DND-41 (cell line): ENCODE measurements around the gene COX6A1.

Source experiments
- ATAC-seq: fragments of 200-7000 bp; cut with Tn5 transposase; 3 replicates; pipeline ENCODE4 v1.9.1; 2021; ENCODE audit warnings: low read depth; ENCODE audit not compliant: insufficient read depth
- DNase-seq: peaks from one replicate; pipeline ENCODE4 v3.0.0-alpha.2; 2020
- H2AFZ ChIP-seq: 2 replicates; pipeline ENCODE4 v1.6.0; 2012; ENCODE audit warnings: low read depth, low read length
- H3K27ac ChIP-seq: 2 replicates; pipeline ENCODE4 v1.5.1; 2012; ENCODE audit warnings: low read length, inconsistent platforms
- H3K27me3 ChIP-seq: fragments of 200-600 bp; sonication (generic); 2 replicates; pipeline ENCODE4 v1.6.0; 2012; ENCODE audit warnings: low read length, mild to moderate bottlenecking, inconsistent platforms; ENCODE audit not compliant: insufficient read depth, poor library complexity
- H3K36me3 ChIP-seq: 2 replicates; pipeline ENCODE4 v1.5.1; 2012; ENCODE audit warnings: low read length, inconsistent platforms; ENCODE audit not compliant: insufficient read depth
- H3K4me1 ChIP-seq: 2 replicates; pipeline ENCODE4 v1.5.1; 2012; ENCODE audit warnings: mild to moderate bottlenecking, low read length; ENCODE audit not compliant: insufficient read depth
- H3K4me2 ChIP-seq: 2 replicates; pipeline ENCODE4 v1.6.0; 2012; ENCODE audit warnings: mild to moderate bottlenecking, moderate library complexity, low read length, inconsistent platforms; ENCODE audit not compliant: insufficient read depth
- H3K4me3 ChIP-seq, 2 experiments: fragments of 200-600 bp in 1 of 2; shearing (Covaris generic) in 1 of 2; 2 replicates each; pipeline ENCODE4 v1.5.1; 2012 to 2016; ENCODE audit warnings: inconsistent platforms in 2 of 2, low read length in 2 of 2, mild to moderate bottlenecking in 2 of 2, low read depth in 1 of 2, moderate library complexity in 1 of 2
- H3K79me2 ChIP-seq: 2 replicates; pipeline ENCODE4 v1.6.0; 2012; ENCODE audit warnings: low read length, inconsistent platforms; ENCODE audit not compliant: insufficient read depth
- H3K9ac ChIP-seq: 2 replicates; pipeline ENCODE4 v1.6.0; 2012; ENCODE audit warnings: low read depth, mild to moderate bottlenecking, inconsistent platforms, low read length, moderate library complexity
- H3K9me3 ChIP-seq: 2 replicates; pipeline ENCODE4 v1.5.1; 2012; ENCODE audit warnings: low read length, moderate library complexity, mild to moderate bottlenecking, inconsistent platforms; ENCODE audit not compliant: insufficient read depth, severe bottlenecking
- H4K20me1 ChIP-seq: 2 replicates; pipeline ENCODE4 v1.6.0; 2012; ENCODE audit warnings: low read length; ENCODE audit not compliant: insufficient read depth
- CTCF ChIP-seq: IDR thresholded peaks from 2 replicates; pipeline ENCODE4 v1.5.1; 2012; ENCODE audit warnings: borderline replicate concordance, low read length, moderate library complexity, mild to moderate bottlenecking; ENCODE audit not compliant: poor library complexity, severe bottlenecking; ENCODE audit errors: extremely low read depth
- EZH2 ChIP-seq: IDR thresholded peaks from 3 replicates; pipeline ENCODE4 v1.6.1; 2012; ENCODE audit warnings: borderline replicate concordance, low read depth, mild to moderate bottlenecking, moderate library complexity, low read length, inconsistent platforms; ENCODE audit not compliant: severe bottlenecking

The COX6A1 gene

GRCh38 chr12:120465756-120466155, 27.8 kb downstream of the COX6A1 start:
- Histone ChIP-seq H2AFZ (no peak overlapping the region), H3K4me3 (no peak overlapping the region), H3K79me2 (peaks cover 85% of the 10 kb centered on the region), H3K36me3 (peaks cover 68% of the 10 kb centered on the region), H3K4me1 (peaks cover 37% of the 10 kb centered on the region), H3K27ac (no peak overlapping the region), H3K9me3 (no peaks in the 10 kb centered on the region), H4K20me1 (peaks cover 58% of the 10 kb centered on the region), H3K27me3 (no peaks in the 10 kb centered on the region), H3K9ac (no peak overlapping the region), H3K4me2 (peak overlapping the region; percentile 10; the same call in 1 of the 2 replicates)
- TF ChIP-seq EZH2 = no peak
- TF ChIP-seq CTCF = no peak
- ATAC-seq (no peak), DNase-seq (no peak)

GRCh38 chr12:120466560-120467315, 28.8 kb downstream of the COX6A1 start:
- no peak overlapping the region for H3K27ac ChIP-seq
- DNase-seq (peak; percentile 55), ATAC-seq (peak; percentile 26; the same call in 2 of the 3 replicates)
- no peaks in the 10 kb centered on the region for H3K9me3 ChIP-seq
- peak overlapping the region; percentile 89; the same call in 1 of the 2 replicates for H3K9ac ChIP-seq
- H4K20me1 ChIP-seq = peaks cover 54% of the 10 kb centered on the region
- H3K36me3 ChIP-seq = peaks cover 60% of the 10 kb centered on the region
- peaks cover 84% of the 10 kb centered on the region for H3K79me2 ChIP-seq
- no peak overlapping the region for H2AFZ ChIP-seq
- H3K4me1 ChIP-seq = peaks cover 45% of the 10 kb centered on the region
- H3K27me3 ChIP-seq = no peaks in the 10 kb centered on the region
- peak overlapping the region; percentile 78; the same call in 1 of the 2 replicates for H3K4me2 ChIP-seq
- TF ChIP-seq EZH2 = no peak
- TF ChIP-seq CTCF = peak; percentile 66
- peak overlapping the region in 1 of 2 experiments; percentile 27; a peak in 1 of 4 replicates for H3K4me3 ChIP-seq

GRCh38 chr12:120467439-120467838, 29.5 kb downstream of the COX6A1 start:
- peaks cover 83% of the 10 kb centered on the region for H3K79me2 ChIP-seq
- peaks cover 52% of the 10 kb centered on the region for H4K20me1 ChIP-seq
- no peak for TF ChIP-seq EZH2
- no peak for TF ChIP-seq CTCF
- no peak for DNase-seq
- H3K4me2 ChIP-seq = peak overlapping the region; percentile 78
- H3K27ac ChIP-seq = no peak overlapping the region
- no peak for ATAC-seq
- peak overlapping the region in 1 of 2 experiments; percentile 89; a peak in 1 of 4 replicates for H3K4me3 ChIP-seq
- peaks cover 48% of the 10 kb centered on the region for H3K4me1 ChIP-seq
- no peaks in the 10 kb centered on the region for H3K27me3 ChIP-seq
- peaks cover 53% of the 10 kb centered on the region for H3K36me3 ChIP-seq
- H3K9ac ChIP-seq = peak overlapping the region; percentile 89; the same call in 1 of the 2 replicates
- no peaks in the 10 kb centered on the region for H3K9me3 ChIP-seq
- no peak overlapping the region for H2AFZ ChIP-seq
